Activated T-helper 9 cell treated with anti-CD3 and anti-CD28 coated beads, Interleukin-2, amount 50 U/mL, for 16 hours (primary cell): ENCODE results near the gene TNFSF11.

Experiments
- DNase-seq: peaks from one replicate; pipeline ENCODE4 v3.0.0-alpha.2; 2020; ENCODE audit warnings: low read depth

Gene TNFSF11

DNA sequence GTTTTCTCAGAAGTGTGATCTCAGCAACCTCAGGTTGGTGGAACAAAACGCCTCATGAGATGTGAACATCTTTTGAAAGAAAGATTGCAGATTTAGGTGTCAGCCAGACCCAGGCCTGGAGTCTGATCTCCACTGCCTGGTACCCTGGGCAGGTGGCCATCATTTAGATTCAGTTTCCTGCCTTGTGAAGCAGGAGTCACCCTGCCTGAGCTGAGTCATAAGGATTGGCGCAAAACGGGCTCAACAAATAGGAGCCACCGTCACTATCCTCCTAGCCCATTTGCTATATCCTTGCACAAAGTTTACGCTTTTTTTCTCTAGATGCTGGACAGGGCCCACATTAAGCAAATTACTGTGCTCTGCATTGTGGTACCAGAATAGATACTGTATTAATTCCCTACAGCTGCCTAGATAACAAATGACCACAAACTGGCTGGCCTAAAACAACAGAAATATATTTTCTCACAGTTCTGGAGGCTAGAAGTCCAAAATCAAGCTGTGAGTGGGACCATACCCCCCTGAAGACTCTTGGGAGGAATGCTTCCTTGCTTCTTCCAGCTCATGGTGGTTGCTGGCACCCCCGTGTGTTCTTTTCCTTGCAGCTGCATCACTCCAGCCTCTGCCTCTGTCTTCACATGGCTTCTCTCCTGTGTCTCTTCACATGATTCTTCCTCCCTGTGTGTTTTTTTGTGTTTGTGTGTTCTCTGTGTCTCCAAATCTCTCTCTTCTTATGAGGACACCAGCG is 38.2 kb downstream of the TNFSF11 start:
- DNase-seq: no peak

DNA sequence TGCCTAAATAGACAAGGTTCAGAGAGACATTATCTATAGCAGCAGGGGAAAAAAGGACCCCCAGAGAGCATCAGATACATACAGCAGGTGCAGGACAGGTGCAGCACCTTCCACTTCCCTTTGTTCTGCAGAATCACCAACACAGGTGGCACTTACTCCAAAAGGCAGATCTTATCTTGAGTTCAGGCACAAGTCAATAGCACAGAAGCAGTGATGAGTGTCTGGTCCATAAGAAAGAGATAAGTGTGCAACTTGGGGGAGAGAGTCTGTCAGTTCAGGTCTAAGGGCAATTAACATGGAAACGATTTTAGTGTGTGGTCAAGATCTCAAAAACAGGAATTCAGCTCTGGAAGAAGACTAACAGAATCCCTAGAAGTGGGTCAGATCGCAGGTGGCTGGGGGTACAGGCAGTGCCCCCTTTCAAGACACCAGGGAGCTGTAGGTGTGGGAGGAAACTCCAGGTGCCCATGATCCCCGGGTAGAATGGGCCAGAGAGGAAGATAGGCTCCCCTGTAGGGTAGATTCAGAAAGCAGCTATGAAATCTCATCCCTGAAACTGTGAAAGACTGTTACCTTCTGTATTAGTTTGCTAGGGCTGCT is 40.6 kb downstream of the TNFSF11 start:
- DNase-seq: no peak

DNA sequence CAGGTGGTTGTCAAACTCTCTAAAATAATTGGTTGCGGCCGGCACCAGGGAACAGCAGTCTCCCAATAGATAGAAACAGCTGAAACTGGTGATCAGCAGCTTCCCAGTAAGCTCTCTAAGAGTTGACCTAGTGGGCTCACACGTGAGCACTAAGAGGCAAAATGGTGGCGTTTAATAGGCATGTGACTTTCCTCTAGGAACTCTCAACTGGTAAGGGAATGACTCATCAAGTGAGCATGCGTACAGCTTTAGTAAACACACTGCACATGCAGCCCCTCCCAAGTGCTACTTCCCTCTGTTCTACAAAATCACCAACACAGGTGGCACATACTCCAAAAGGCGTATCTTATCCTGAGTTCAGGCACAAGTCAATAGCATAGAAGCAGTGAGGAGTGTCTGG is 41.7 kb downstream of the TNFSF11 start:
- no peak for DNase-seq

DNA sequence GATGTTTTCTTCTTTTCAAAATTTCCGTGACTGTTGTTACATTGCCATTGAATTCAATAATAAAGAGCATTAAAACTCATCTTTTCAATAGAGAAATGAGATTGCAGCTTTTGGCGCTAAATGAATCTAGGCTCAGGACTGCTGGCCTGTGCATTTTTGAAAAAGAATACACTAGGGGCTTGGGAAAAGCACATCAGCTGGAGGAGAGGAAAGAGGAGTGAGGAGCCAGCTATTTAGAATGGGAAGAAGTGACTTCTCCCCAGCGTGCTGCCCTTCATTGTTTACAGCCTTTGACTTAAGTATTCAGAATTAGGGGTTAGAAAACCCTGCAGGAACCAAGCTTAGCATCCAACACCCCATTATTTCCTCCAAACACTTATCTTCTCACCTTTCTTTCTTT is 43.3 kb downstream of the TNFSF11 start:
- DNase-seq: no peak

DNA sequence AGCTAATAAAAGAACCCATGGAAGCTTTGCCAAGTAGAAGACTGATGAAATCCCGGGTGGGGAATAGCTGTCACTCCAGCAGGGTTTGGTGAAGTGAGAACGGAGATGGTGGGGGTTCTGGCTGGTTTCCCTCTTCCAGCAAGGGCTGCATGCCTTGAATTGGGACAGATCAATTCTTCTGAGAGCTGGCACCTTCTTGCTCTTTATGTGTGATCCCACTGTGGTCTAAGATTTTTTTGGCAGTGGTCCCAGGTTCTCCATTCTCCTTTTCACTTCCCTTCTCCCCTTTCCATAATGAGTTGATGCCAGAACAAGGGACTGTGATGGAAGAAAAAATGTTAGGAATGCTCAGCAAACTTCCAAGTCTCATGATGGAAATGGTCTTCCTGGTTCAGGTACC is 50.0 kb downstream of the TNFSF11 start:
- DNase-seq: no peak

DNA sequence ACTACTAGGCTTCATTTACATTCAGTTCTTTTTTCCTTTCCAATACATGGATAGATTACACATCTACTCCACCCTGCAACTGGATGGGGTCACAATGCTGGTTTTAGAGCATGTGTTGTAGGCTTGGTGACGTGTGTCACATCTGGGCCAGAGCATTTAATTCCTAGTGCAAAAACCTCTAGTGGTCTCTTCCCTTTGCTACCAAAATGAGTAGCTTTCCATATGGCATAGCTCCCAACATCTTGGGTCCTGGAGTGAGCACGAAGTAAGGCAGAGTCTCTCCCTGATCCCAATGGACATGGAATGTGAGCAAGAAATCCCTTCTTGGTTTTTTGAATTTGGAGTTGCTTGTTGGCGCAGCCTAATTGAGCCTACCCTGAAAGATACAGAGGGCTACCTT is 51.7 kb downstream of the TNFSF11 start:
- DNase-seq: no peak

DNA sequence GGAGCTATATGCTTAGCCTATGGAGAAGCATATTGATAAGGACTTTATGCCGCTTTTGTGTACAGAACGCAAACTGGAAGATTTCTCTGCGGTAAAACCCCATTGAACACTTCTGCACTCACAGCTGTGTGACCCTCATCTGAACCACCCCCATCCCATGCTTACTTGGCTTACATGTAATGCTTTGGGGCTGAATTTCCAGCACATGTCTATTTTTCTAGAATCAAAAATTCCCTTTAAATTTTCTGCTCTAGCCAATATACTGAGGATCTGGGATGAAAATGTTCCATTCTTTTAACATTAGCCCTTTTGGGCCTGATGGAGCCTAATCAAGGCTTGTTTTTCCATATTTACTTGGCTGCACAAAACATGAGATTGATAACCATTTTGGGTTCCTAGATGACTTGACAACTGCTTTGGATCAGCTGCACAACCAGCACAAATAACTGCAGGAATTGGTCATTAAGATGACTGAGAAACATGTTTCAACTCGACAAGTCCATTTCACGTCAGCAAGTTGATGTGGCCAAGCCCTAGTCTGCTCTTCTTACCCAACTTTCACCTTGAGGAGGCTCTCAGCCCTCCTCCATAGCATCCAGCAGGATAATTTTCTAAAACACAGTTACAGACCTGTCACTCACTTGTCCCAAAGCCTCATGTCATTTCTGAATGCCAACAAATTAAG is 52.4 kb downstream of the TNFSF11 start:
- DNase-seq: no peak

DNA sequence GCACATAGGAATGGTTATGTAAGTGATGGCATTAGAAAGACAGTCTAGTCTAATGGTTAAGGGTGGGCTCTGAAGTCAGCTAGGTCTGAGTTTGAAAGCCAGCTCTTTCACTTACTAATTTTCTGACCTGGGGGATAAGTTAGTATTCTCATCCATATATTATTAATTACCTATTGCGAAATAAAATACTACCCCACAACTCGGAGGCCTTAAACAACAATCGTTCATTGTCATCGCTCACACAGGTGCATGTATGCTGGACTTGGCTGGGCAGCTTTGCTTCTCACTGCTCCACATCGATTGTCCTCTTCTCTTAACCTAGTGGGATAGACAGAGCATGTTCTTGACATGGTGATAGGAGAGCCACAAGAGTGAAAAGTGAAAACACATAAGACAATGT is 54.7 kb downstream of the TNFSF11 start:
- DNase-seq: no peak

DNA sequence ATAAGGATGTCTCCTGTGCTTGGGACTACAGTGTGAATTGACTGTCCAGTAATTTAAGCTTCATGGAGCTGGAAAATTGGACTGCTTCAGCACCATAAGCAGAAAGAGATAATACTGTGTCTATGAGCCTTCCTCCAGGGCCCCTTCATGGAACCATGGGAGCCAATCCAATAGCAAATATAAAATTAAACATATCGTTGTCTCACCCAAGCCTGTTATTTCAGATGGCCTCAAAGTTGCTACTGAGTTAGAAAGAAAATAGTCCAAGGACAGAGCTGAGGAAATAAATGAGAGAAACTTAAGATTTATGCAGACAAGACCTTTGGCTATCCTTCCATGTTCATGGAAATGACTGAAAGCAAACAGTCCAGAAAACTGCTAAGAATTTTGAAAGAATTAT is 57.2 kb downstream of the TNFSF11 start:
- no peak for DNase-seq

DNA sequence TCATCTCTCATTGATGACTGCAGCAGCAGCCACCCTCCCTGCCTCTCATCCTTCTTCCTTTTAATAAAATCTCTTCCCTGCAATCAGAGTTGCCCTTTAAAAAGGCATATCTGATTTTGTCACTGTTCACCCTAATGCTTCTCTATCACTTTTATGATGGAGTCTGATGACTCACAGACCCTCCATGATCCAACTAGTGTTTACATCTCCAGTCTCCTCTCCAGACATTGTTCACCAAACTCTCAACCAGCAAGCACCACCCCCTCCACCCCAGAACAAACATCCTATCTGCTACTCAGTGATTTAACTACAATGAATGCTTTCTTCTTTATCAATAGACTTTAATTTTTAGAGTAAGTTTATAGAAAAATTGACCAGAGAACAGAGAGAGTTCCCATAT is 59.5 kb downstream of the TNFSF11 start:
- DNase-seq: no peak

DNA sequence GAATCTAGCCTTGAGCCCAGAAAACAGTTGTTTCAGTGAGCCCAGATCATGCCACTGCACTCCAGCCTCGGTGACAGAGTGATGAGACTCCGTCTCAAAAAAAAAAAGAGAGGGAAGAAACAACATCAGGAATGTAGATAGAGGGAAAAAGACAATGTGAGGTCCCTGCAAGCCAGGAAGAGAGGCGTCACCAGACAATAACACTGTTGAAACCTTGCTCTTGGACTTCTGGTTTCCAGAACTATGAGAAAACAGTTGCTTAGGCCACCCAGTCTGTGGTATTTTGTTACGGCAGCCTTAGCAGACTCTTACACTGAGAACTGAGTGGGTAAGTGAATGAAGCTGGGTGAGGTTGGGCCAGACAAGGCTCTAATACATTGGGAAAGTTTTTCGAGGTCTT is 64.1 kb downstream of the TNFSF11 start:
- no peak for DNase-seq

DNA sequence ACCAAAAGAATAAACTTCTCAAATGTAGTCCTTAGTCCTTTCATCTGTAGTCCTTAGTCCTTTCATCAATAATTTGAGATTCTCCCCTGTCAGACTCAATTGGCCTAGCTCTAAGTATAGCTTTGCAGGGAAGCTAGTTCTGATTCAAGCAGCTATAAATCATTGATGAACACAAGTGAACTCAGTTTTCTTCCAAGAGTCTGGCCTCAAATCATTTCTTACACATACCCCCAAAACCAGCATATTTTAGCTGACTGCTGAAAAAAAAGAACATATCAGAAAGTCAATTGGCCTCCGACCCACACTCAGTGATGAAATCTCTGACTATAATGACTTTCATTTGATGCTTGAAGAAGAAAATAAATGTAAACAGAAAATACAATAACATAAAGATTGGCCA is 64.9 kb downstream of the TNFSF11 start:
- no peak for DNase-seq

DNA sequence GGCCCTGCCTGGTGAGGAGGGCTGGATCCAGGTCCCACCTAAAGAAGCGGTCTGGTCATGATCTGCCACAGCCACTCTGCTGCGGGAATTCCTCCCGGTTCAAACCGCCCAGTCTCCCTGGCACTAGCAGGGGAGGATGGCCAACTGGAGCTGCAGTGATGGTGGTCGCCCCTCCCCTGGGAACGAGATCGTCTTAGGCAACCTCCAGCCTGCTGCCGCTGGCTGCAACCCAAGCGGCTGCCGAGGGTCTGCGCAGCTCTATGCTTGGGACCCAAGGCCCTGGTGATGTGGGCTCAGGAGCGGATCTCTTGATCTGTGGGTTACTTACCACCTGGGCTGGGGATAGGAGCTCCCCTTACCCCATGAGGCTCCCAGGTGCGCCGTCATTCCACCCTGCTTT is 69.1 kb downstream of the TNFSF11 start:
- no peak for DNase-seq

DNA sequence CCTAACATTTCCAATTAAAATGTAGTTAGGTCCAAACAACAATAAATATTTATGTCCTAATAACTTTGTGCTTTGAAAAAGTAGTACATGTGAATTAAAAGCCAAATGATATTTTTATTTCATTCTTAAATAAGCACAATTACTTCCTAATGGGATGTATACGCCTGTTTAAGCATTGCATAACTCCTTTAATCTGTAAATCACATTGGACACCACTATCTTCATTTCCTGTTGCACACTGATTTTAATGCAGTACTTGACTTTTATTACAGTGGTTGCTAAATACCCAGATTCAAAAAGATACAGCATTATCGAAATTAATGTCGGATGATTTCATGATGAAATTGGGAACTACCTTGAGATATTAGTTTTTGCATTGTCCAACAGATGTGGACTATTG is 70.9 kb downstream of the TNFSF11 start:
- DNase-seq: no peak

DNA sequence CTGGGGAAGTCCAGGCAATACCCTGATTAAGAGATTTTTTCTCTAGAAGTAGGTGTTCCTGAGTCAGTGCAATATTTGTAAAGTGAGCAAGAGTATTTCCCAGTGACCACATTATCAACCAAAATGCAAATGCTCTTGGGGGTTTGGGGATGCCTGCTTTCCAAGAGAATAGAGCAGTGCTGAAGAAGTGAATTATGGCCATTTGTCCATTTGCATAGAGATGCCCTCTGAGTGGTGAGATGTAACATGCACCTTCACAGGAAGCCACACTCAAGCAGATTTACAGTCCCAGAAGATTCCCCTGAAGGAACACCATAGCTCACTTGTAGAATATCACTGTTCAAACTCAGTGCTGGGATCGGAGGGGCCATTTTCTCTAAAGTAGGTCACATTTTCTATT is 71.8 kb downstream of the TNFSF11 start:
- no peak for DNase-seq

DNA sequence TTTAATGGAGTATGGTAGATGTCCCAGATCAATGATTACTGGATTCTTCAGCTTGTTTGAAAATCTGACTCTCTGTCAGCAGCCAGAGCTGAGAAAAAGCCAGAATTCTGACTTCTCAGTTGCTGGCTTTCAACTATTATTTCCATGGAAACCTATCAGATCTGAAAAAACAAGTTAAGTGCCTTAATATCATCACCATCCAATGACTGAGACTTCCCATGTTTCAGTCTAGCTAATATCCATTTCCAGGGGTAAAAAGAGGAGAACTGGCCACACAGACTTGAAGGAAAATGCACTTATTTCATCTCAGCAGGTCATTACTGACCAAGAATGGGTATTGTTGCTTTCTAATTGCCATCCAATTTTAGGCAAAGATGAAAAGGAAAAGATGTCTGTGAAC is 75.2 kb downstream of the TNFSF11 start:
- DNase-seq: no peak

DNA sequence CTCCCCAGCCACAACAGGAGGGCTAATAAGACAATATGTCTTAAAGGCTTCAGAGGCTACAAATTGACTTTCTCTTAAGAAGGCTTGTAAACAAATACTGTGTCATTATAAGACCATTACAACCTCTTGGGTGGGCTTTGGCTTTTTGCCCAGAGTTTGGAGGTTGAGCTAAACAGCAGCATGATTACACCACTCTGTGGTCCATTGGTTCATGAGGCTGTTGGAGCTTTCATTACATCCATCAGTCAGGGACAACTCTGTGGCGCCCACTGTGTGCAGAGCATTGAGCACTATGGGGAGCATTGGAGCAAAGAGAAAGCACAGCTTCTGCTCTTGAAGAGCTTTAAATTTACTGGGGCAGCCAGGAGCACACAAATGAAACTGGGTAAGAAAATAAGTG is 75.9 kb downstream of the TNFSF11 start:
- DNase-seq: no peak

DNA sequence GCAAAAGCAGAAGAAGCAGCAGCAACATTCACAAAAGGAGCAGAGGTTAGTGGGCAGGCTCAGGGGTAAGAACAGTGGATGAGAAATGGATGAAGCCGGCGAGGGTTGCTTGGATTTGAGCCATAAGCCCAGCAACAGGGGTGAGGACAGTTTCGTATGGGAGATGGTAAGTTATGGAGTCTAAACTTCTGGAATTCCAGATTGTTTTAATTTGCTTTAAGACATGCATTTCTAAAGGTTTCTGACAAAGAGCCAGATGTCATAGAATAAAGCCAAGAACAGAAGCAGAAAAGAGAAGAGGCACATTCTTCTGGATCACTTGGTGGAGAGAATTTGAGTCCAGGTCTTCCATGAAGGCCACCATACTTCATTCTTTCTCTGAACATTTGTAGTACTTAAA is 76.6 kb downstream of the TNFSF11 start:
- no peak for DNase-seq

DNA sequence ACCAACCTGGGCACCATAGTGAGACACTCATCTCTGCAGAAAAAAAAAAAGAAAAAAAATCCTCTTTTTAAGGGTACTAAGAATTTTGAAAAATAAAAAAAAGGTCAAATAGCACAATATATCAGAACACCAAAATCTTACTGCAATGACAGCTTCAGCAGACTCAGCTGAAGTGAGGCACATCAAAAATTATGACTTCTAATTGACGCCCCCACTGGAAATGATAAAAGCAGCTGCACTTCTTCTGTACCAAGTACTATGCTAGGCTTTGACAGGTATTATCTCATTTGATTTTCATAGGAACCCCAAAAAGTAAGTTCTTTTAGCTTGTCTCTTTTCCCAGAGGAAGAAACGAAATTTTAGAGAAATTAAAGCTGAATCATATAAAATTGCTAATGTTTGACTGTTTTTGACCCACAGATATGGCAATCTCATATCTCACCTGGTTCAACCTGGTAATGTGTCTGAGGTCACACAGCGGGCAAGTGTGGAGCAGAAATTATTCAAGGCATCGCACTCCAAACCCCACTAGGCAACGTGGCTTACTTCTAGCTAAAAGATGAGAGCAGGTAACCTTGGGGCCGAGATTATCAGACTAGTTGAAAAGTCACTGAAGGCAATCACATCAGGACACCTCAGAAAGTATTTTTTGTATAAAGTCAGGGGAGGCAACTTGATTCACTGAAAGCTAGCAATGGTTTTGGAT is 78.1 kb downstream of the TNFSF11 start:
- DNase-seq: no peak

DNA sequence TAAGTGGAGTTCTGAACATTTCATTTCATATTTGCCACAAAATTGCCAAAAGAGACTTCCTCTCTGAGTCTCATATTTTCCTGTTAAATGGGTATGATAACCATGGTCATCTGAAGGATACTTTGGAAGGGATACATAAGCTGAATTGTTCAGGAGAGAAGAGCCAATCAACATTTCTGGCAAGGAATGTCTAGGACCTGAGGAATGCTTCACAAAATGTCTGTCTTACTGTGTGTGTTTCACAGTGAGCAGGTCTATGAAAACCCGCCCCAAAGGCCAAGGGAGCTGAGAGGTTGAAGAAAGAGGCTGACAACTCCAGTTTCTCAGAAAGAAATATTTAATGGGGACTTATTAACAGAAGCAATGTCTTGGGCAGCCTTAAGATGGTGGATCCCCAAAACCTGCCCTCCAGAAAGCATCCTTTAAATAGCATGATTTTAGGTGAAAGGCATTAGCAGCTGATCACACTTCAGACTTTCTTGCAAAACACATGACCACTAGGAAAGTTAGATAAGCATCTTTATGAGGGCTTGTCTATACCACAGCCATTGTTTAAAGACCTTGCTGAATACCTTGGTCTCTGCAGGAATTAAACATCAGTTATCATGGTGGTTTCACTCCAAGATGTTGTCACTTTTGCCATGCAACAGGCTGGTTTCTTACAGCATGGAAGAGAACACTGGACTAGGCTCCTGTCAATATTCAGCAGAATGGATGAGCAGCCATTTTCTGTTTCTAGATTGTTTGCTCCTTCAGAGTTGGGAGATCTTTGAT is 78.9 kb downstream of the TNFSF11 start:
- no peak for DNase-seq

DNA sequence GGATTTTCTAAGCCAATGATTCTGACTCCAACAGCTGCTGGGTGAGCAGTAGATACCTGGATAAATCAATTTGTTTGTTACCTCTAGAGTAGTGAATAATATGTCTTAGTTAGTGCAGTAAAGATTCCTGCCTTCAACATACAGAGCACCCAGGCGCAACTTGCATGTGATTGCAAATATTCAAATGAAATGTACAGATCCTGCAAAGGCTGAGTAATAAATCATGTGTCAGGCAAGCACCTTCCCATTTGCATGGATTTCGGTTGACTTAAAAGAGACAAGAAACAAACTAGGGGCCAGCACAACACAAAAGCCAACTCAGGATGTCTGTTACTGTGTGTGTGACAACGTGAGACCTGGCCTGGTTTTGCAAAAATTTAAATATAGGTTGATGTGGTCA is 79.7 kb downstream of the TNFSF11 start:
- DNase-seq: no peak

DNA sequence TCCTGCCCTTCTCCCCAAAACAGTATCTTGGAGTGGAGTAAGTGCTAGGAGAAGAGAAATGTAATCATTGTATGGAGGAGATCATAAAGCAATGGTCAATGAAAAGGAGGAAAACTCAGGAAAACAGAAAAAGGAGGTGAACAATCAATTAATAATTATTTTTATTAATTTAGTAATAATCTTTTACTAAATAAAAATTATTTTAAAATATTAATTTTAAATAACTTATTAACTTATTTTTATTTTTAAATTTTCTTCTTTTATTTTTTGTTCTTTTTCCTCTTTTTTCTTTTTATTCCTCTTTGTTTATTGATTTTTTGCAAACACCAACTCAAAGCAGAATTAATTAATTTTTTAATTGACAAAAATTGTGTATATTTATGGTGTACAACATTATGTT is 80.3 kb downstream of the TNFSF11 start:
- DNase-seq: no peak
